CD4-positive, alpha-beta T cell (primary cell): ENCODE data around the gene ATRAID. TPM values are rescaled to one million over a fixed set of nuclear protein-coding genes. Genes with fewer than 3 reads are reported as not detected.

ENCODE experiments used
- ATAC-seq: fragments of 200-7000 bp; cut with Tn5 transposase; one replicate; pipeline ENCODE4 v1.10.0; 2022; ENCODE audit warnings: mild to moderate bottlenecking; ENCODE audit not compliant: poor library complexity
- CTCF ChIA-PET: fragments of 350-600 bp; sonication (Branson Sonifier 250); formaldehyde crosslinking; loops from one replicate; lab custom pipeline; 2021; ENCODE audit warnings: antibody characterized with exemption, inconsistent platforms; lab: Charles Lee
- POLR2A ChIA-PET: fragments of 350-600 bp; sonication (Branson Sonifier 250); formaldehyde crosslinking; loops from one replicate; lab custom pipeline; 2021; ENCODE audit warnings: antibody characterized with exemption, inconsistent platforms; lab: Charles Lee
- DNase-seq, 14 experiments: peaks; one replicate each; pipeline ENCODE4 v3.0.0-alpha.2; 2013 to 2020; ENCODE audit warnings: mixed read lengths in 2 of 14
- H3K27ac ChIP-seq, 2 donors: one replicate each; pipeline versions ENCODE4 v1.5.1 to v1.7.0; 2013; ENCODE audit warnings: low read length in 2 of 2, low read depth in 1 of 2, mild to moderate bottlenecking in 1 of 2
- H3K27me3 ChIP-seq, 2 experiments: 1 replicate in 1 of 2; 2 replicates in 1 of 2; pipeline versions ENCODE4 v1.6.1 to v1.7.0; 2013; ENCODE audit warnings: low read length in 2 of 2, control low read depth in 1 of 2, mild to moderate bottlenecking in 1 of 2, moderate library complexity in 1 of 2; ENCODE audit not compliant: insufficient read depth in 2 of 2, control insufficient read depth in 1 of 2
- H3K36me3 ChIP-seq: one replicate; pipeline ENCODE4 v1.6.1; 2013; ENCODE audit warnings: low read length, control low read depth; ENCODE audit not compliant: insufficient read depth
- H3K4me1 ChIP-seq: one replicate; pipeline ENCODE4 v1.6.1; 2013; ENCODE audit warnings: low read length, control low read depth; ENCODE audit not compliant: insufficient read depth
- H3K4me3 ChIP-seq: one replicate; pipeline ENCODE4 v1.5.1; 2013; ENCODE audit warnings: mild to moderate bottlenecking, low read length, moderate library complexity
- H3K9me3 ChIP-seq, 2 experiments: 1 replicate in 1 of 2; 2 replicates in 1 of 2; pipeline versions ENCODE4 v1.6.1 to v1.7.0; 2013; ENCODE audit warnings: low read length in 2 of 2, mild to moderate bottlenecking in 2 of 2, control low read depth in 1 of 2, moderate library complexity in 1 of 2; ENCODE audit not compliant: control insufficient read depth in 1 of 2, insufficient read depth in 1 of 2
- H3K27ac Mint-ChIP-seq: one replicate; pipeline ENCODE4 v1.8.0; 2020; ENCODE audit warnings: mixed read lengths
- H3K27me3 Mint-ChIP-seq: one replicate; pipeline ENCODE4 v1.8.0; 2021; ENCODE audit warnings: mixed read lengths
- H3K36me3 Mint-ChIP-seq: one replicate; pipeline ENCODE4 v1.8.0; 2021; ENCODE audit warnings: low read depth, mixed read lengths
- H3K4me1 Mint-ChIP-seq: one replicate; pipeline ENCODE4 v1.8.0; 2021; ENCODE audit warnings: low read depth, mixed read lengths
- H3K4me3 Mint-ChIP-seq: one replicate; pipeline ENCODE4 v1.8.0; 2020; ENCODE audit warnings: mild to moderate bottlenecking, mixed read lengths
- H3K9me3 Mint-ChIP-seq: one replicate; pipeline ENCODE4 v1.8.0; 2020; ENCODE audit warnings: mixed read lengths
- CTCF ChIP-seq: fragments of 200-600 bp; IDR thresholded peaks from one replicate; pipeline ENCODE4 v1.8.0; 2022; ENCODE audit warnings: antibody characterized with exemption, mild to moderate bottlenecking
- intact Hi-C, 2 experiments: fragments of 100-400 bp; cut with DNase I in 1 of 2; cut with micrococcal nuclease in 1 of 2; formaldehyde crosslinking; loops; one replicate each; pipeline versions ENCODE4 v1.15.1 to v1.9.0; 2023 to 2025; cut with DNase I, micrococcal nuclease
- total RNA-seq, 174 experiments: library from RNA in 2 of 174; stranded (reverse) in 2 of 174; gene quantifications; one replicate each; pipeline ENCODE4 v1.2.3 and lab custom pipeline; 2021 to 2026

Gene ATRAID
- total RNA-seq, 2 experiments from 2014 or later, result 79.1 to 82.5 TPM

GRCh38 chr2:27249891-27250651 is 38.2 kb downstream of the ATRAID start:
- Histone ChIP-seq H3K4me1 (peaks cover 6% of the 10 kb centered on the region), H3K9me3 (no peaks in the 10 kb centered on the region), H3K4me3 (no peak overlapping the region), H3K27me3 (peaks cover 11 to 15% of the 10 kb centered on the region in 2 experiments), H3K27ac (no peak overlapping the region), H3K36me3 (no peaks in the 10 kb centered on the region)
- no peak overlapping the region for H3K4me3 Mint-ChIP-seq
- peak; percentile 46 for TF ChIP-seq CTCF
- ATAC-seq (peak; percentile 78), DNase-seq (peak; percentile 9 to 65 (median 40))
- no peaks in the 10 kb centered on the region for H3K9me3 Mint-ChIP-seq
- CTCF ChIA-PET, result interaction anchor here (1.1 kb wide), 1 partner anchor 53 kb away, joined by 4 read pairs; no protein-coding TSS in a partner anchor
- POLR2A ChIA-PET, result no interaction called here
- H3K4me1 Mint-ChIP-seq, result no peaks in the 10 kb centered on the region
- intact Hi-C loops, result loop anchor here (1.0 kb wide), 2 partner anchors 30 to 53 kb away; no protein-coding TSS in a partner anchor
- no peak overlapping the region for H3K27ac Mint-ChIP-seq
- H3K36me3 Mint-ChIP-seq, result no peaks in the 10 kb centered on the region
- H3K27me3 Mint-ChIP-seq, result peaks cover 32% of the 10 kb centered on the region

DNA sequence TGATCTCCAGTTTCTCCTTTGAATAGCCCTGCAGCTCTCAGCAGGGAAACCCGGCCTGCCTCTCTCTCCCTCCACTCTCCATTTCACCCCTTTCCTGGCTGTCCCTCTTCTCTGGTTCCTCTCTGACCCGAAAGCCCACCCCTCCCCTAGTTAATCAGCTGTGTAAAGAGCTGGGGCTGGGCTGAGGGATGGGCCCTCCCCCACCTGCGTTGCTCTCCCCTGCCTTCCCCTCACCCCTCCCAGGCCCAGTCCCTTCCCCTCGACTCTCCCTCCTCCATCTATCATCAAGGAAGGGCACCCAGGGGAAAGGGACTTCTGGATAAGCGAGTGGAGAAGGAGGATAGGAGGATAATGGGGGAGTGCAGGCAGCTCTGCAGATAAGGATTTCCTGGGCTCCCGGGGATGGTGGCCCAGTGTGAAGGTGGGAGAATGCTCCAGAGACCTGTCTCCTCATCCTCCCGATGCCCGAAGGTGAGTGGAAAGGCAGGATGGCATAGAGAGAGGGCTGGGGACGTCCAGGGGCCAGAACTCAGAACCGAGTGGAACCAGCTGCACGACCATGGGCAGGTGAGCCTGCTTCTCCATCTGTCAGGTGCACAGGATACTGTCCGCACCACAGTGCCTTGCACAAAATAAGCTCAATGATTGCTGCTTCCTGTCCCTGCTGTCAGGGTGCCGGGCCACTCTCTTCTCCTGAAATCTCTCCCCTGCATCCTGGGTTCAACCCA is 39.0 kb downstream of the ATRAID start:
- Histone ChIP-seq H3K4me3 (no peak overlapping the region), H3K9me3 (no peaks in the 10 kb centered on the region), H3K36me3 (no peaks in the 10 kb centered on the region), H3K27ac (no peak overlapping the region), H3K27me3 (peaks cover 14 to 19% of the 10 kb centered on the region in 2 experiments), H3K4me1 (peaks cover 6% of the 10 kb centered on the region)
- Mint-ChIP-seq H3K27ac (no peak overlapping the region), H3K27me3 (peaks cover 39% of the 10 kb centered on the region), H3K36me3 (no peaks in the 10 kb centered on the region), H3K4me3 (no peak overlapping the region), H3K9me3 (no peaks in the 10 kb centered on the region), H3K4me1 (no peaks in the 10 kb centered on the region)
- ATAC-seq, result no peak
- ChIA-PET POLR2A (no interaction called here), CTCF (interaction anchor here (0.8 to 1.3 kb wide), 3 partner anchors 14 to 53 kb away, joined by 3 to 4 read pairs (median 3); no protein-coding TSS in a partner anchor)
- intact Hi-C loops, result loop anchor here (1.0 kb wide), 2 partner anchors 29 to 52 kb away; no protein-coding TSS in a partner anchor
- DNase-seq, result no peak
- TF ChIP-seq CTCF, result no peak

DNA sequence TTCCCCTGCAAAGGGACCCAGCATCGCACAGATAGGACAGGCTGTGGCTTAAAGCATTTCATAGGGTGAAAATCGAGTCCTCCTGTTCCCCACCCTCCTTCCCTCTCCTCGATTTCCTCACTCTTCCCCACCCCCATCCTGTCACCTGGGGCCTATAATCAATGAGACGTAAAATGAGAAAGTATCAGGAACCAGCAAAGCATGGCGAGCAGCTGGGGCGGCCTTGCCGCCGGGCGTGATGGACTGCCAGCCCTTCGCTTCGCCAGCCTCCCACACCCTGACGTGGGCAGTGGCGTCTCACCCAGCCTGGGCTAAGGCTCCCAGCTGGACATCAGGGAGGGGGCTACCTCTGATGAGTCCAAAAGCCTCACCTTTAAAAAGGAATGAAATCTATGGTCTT is 39.9 kb downstream of the ATRAID start:
- ChIA-PET CTCF (interaction anchor here (0.8 to 1.3 kb wide), 3 partner anchors 13 to 52 kb away, joined by 3 to 4 read pairs (median 3); no protein-coding TSS in a partner anchor), POLR2A (no interaction called here)
- DNase-seq (no peak), ATAC-seq (no peak)
- Mint-ChIP-seq H3K27me3 (peaks cover 49% of the 10 kb centered on the region), H3K27ac (no peak overlapping the region), H3K4me3 (no peak overlapping the region), H3K9me3 (no peaks in the 10 kb centered on the region), H3K36me3 (no peaks in the 10 kb centered on the region), H3K4me1 (no peaks in the 10 kb centered on the region)
- H3K9me3 ChIP-seq, result no peaks in the 10 kb centered on the region
- peaks cover 6% of the 10 kb centered on the region for H3K4me1 ChIP-seq
- no peak for TF ChIP-seq CTCF
- H3K36me3 ChIP-seq, result no peaks in the 10 kb centered on the region
- intact Hi-C loops, result no loop called here
- H3K27ac ChIP-seq, result no peak overlapping the region
- no peak overlapping the region for H3K4me3 ChIP-seq
- H3K27me3 ChIP-seq, result peaks cover 18 to 27% of the 10 kb centered on the region in 2 experiments
